Osteoblast (primary cell): ENCODE measurements around the gene NF2. TPM values are rescaled to one million over a fixed set of nuclear protein-coding genes. Genes with fewer than 3 reads are reported as not detected.

ENCODE experiments used
- DNase-seq: peaks from one replicate; pipeline ENCODE4 v3.0.0; 2011; ENCODE audit warnings: low spot score, mixed read lengths; ENCODE audit not compliant: insufficient read length; ENCODE audit errors: missing footprints
- H2AFZ ChIP-seq: 2 replicates; pipeline ENCODE4 v1.6.0; 2011; ENCODE audit warnings: mild to moderate bottlenecking, low read length
- H3K27ac ChIP-seq: 2 replicates; pipeline ENCODE4 v1.5.1; 2011; ENCODE audit warnings: mild to moderate bottlenecking, low read depth, low read length, moderate library complexity
- H3K27me3 ChIP-seq: 2 replicates; pipeline ENCODE4 v1.6.0; 2012; ENCODE audit warnings: mild to moderate bottlenecking, control low read depth, inconsistent platforms, low read length, moderate library complexity; ENCODE audit not compliant: insufficient read depth
- H3K36me3 ChIP-seq: 2 replicates; pipeline ENCODE4 v1.5.1; 2011; ENCODE audit warnings: mild to moderate bottlenecking, low read length, control low read depth, moderate library complexity; ENCODE audit not compliant: insufficient read depth
- H3K4me1 ChIP-seq: 2 replicates; pipeline ENCODE4 v1.5.1; 2011; ENCODE audit warnings: mild to moderate bottlenecking, low read length, control low read depth, moderate library complexity; ENCODE audit not compliant: insufficient read depth
- H3K4me2 ChIP-seq: 2 replicates; pipeline ENCODE4 v1.6.0; 2011; ENCODE audit warnings: mild to moderate bottlenecking, low read length; ENCODE audit not compliant: insufficient read depth
- H3K4me3 ChIP-seq: fragments of 200-600 bp; sonication (generic); 3 replicates; pipeline ENCODE4 v1.5.1; 2012; ENCODE audit warnings: mild to moderate bottlenecking, low read length, inconsistent platforms; ENCODE audit not compliant: insufficient read depth
- H3K79me2 ChIP-seq: 2 replicates; pipeline ENCODE4 v1.6.0; 2012; ENCODE audit warnings: mild to moderate bottlenecking, low read length, control low read depth, inconsistent platforms; ENCODE audit not compliant: insufficient read depth
- H3K9me3 ChIP-seq: 2 replicates; pipeline ENCODE4 v1.5.1; 2011; ENCODE audit warnings: low read depth, low read length, control low read depth
- H4K20me1 ChIP-seq: 2 replicates; pipeline ENCODE4 v1.6.0; 2012; ENCODE audit warnings: mild to moderate bottlenecking, low read length, control low read depth; ENCODE audit not compliant: insufficient read depth
- CTCF ChIP-seq: IDR thresholded peaks from 2 replicates; pipeline ENCODE4 v1.5.1; 2011; ENCODE audit warnings: mild to moderate bottlenecking, low read depth, low read length, moderate library complexity; ENCODE audit errors: extremely low read depth
- small RNA-seq: library from RNA; depleted of rRNA; stranded (forward); fragments of <200 nt; gene quantifications from one replicate; pipeline ENCODE3, GENCODE V24; 2012
- total RNA-seq: library from RNA; depleted of rRNA; stranded (reverse); fragments of >200 nt; gene quantifications from 2 replicates; pipeline ENCODE4 v1.2.3, GENCODE V29; 2012

NF2 gene
- total RNA-seq, 1 donor, result 72.7 TPM

GRCh38 chr22:29741926-29742325, 138.5 kb downstream of the NF2 start:
- no peaks in the 10 kb centered on the region for H3K27me3 ChIP-seq

GRCh38 chr22:29742326-29742725, 138.9 kb downstream of the NF2 start:
- peaks cover 6% of the 10 kb centered on the region for H3K36me3 ChIP-seq
- no peaks in the 10 kb centered on the region for H3K9me3 ChIP-seq
- H3K4me2 ChIP-seq, result no peak overlapping the region
- DNase-seq, result peak; percentile 42
- H3K79me2 ChIP-seq, result no peaks in the 10 kb centered on the region
- H4K20me1 ChIP-seq, result peaks cover 3% of the 10 kb centered on the region
- peaks cover 12% of the 10 kb centered on the region for H3K4me1 ChIP-seq
- no peaks in the 10 kb centered on the region for H3K27me3 ChIP-seq
- H3K27ac ChIP-seq, result no peak overlapping the region
- no peak for TF ChIP-seq CTCF
- no peak overlapping the region for H2AFZ ChIP-seq
- no peak overlapping the region for H3K4me3 ChIP-seq

More at GRCh38 chr22:29741926-29742325, 138.5 kb downstream of the NF2 start:
- no peaks in the 10 kb centered on the region for H3K9me3 ChIP-seq
- peak; percentile 61 for DNase-seq
- peaks cover 6% of the 10 kb centered on the region for H3K36me3 ChIP-seq
- TF ChIP-seq CTCF, result no peak
- H3K4me1 ChIP-seq, result peaks cover 12% of the 10 kb centered on the region
- H2AFZ ChIP-seq, result no peak overlapping the region
- H4K20me1 ChIP-seq, result peaks cover 3% of the 10 kb centered on the region
- H3K27ac ChIP-seq, result no peak overlapping the region
- H3K79me2 ChIP-seq, result no peaks in the 10 kb centered on the region
- H3K4me3 ChIP-seq, result no peak overlapping the region
- no peak overlapping the region for H3K4me2 ChIP-seq

GRCh38 chr22:29744902-29745301, 141.5 kb downstream of the NF2 start:
- peaks cover 6% of the 10 kb centered on the region for H3K36me3 ChIP-seq
- H3K79me2 ChIP-seq, result no peaks in the 10 kb centered on the region
- TF ChIP-seq CTCF, result no peak
- H3K27ac ChIP-seq, result peak overlapping the region; percentile 2
- peaks cover 3% of the 10 kb centered on the region for H4K20me1 ChIP-seq
- no peak overlapping the region for H2AFZ ChIP-seq
- peaks cover 12% of the 10 kb centered on the region for H3K4me1 ChIP-seq
- no peak overlapping the region for H3K4me2 ChIP-seq
- H3K9me3 ChIP-seq, result no peaks in the 10 kb centered on the region
- no peak overlapping the region for H3K4me3 ChIP-seq
- H3K27me3 ChIP-seq, result no peaks in the 10 kb centered on the region
- peak; percentile 91 for DNase-seq

GRCh38 chr22:29747832-29748231, 144.4 kb downstream of the NF2 start:
- DNase-seq, result peak; percentile 30
- H3K4me2 ChIP-seq, result no peak overlapping the region
- H3K4me1 ChIP-seq, result peaks cover 12% of the 10 kb centered on the region
- H3K9me3 ChIP-seq, result no peaks in the 10 kb centered on the region
- no peak for TF ChIP-seq CTCF
- no peaks in the 10 kb centered on the region for H3K27me3 ChIP-seq
- peaks cover 3% of the 10 kb centered on the region for H4K20me1 ChIP-seq
- H3K27ac ChIP-seq, result no peak overlapping the region
- H2AFZ ChIP-seq, result no peak overlapping the region
- no peaks in the 10 kb centered on the region for H3K36me3 ChIP-seq
- H3K79me2 ChIP-seq, result no peaks in the 10 kb centered on the region
- no peak overlapping the region for H3K4me3 ChIP-seq

Small RNA genes lying within 50 kb of the gene (small RNA-seq; reads per million reads assigned to genes)
- gene AC004882.2, result not detected

Other genes with a start within 250 kb of the NF2 start
- 35.4 and 37.3 TPM in 2 replicates for gene AP1B1, start 215.1 kb upstream of the NF2 start, total RNA-seq
- not detected in 2 replicates for gene RFPL1, start 165.1 kb upstream of the NF2 start, total RNA-seq
- gene NEFH, start 123.4 kb upstream of the NF2 start, total RNA-seq, result under 0.01 and 0.36 TPM in 2 replicates
- gene THOC5, start 49.9 kb upstream of the NF2 start, total RNA-seq, result 63.7 and 64.8 TPM in 2 replicates
- 47.0 and 52.5 TPM in 2 replicates for gene NIPSNAP1, start 22.5 kb upstream of the NF2 start, total RNA-seq
- gene CABP7, start 116.4 kb downstream of the NF2 start, total RNA-seq, result not detected in 2 replicates
- gene ZMAT5, start 163.4 kb downstream of the NF2 start, total RNA-seq, result 13.0 and 15.6 TPM in 2 replicates
- gene UQCR10, start 163.7 kb downstream of the NF2 start, total RNA-seq, result 43.0 and 52.1 TPM in 2 replicates
- gene ASCC2, start 234.6 kb downstream of the NF2 start, total RNA-seq, result 21.0 and 28.3 TPM in 2 replicates